MV-4-11 (cell line): ENCODE measurements around the gene SLC24A3.

ENCODE experiments used
- DNase-seq: peaks from one replicate; lab custom pipeline; 2025; lab: John Stamatoyannopoulos, UW

Gene SLC24A3

DNA sequence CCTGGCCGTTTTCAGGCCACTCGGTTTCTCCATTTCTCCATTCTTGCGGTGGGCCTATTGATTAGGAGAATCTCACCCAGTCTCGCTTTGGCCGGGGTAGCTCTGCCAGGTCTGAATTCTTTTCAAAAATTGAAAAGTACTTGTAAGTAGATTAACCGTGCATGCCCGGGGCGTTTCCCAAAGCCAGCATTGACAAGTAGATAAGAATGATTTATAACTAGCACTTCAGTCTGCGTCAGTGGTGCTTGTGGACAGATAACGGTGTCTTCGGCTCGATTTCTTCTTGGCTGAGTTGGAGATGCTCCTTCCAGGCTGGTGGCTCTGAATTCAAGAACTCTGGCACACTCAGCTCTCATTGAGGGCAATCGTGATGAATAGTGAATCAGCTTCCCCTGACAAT lies 29.0 kb downstream of the SLC24A3 start:
- no peak for DNase-seq

DNA sequence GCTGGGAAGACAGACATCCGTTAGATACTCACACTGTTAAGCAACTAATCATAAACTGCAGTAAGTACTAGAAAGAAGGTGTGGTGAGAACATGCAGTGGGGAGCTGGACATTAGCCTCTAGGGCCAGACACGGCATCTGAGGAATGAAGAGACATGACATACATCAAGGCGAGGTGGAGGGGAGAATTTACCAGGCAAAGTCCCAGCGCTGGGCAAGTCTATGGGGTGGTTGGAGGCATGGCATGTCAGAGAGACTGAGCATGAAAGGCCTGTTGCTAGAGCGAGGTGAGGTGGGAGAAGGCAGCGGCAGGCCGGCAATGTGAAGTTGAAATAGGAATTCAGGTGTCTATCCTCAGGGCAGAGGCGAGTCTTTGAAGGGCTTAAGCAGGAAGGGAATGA lies 31.8 kb downstream of the SLC24A3 start:
- DNase-seq: no peak

DNA sequence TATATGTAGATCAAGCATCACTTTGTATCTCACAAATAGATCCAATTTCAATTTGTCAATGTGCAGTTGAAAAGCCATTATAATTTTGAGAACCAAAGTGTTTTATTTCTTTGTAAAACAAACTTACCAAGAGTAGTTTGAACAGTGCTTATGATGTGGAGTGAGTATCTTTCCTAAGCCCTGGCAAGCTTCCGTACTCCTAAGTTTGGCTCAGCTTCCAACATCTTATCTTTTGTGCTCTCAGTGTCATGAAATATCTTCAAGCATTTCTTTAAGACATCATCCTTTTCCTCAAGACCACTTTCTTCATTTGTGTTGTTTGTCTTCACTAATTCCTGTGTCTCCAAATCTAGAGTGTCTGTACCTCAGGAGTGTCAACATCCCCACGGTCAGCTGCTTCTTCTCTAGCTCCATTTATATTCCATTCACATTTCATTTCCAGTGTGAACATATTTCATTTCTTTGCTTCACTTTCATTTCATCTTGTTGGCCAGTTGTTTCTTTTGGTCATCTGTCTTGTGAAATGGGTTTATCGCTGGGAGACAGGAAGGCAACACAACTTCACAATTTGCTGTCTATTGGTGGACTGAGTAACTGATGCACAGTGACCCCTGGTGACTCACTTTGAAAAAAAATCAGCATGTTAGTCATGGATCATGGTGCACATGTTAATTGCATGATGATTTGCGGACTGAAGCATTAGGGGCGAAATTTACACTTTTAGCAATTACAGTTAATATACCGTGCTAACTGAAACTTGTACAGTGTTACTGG lies 36.9 kb downstream of the SLC24A3 start:
- DNase-seq: peak; percentile 73

DNA sequence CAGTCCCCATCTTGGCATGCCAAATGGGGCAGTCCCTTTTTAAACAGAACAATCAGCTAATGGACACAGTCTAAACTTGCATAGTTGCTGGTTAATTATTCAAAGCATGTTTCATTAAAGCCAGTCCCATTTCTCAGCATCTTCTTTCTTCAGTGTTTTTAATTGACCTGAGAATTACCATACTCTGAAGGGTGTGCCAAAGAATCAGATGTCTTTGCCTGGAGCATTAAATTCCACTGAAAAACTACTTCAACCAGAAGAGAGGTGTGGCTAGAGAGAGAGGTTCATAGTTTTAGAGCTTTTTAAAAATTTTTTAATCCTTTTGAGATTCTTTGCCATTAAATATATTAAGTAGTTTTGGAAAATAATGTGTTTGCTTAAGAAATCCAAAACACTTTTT lies 37.9 kb downstream of the SLC24A3 start:
- DNase-seq: no peak

GRCh38 chr20:19251506-19251905 lies 39.1 kb downstream of the SLC24A3 start:
- DNase-seq: no peak

DNA sequence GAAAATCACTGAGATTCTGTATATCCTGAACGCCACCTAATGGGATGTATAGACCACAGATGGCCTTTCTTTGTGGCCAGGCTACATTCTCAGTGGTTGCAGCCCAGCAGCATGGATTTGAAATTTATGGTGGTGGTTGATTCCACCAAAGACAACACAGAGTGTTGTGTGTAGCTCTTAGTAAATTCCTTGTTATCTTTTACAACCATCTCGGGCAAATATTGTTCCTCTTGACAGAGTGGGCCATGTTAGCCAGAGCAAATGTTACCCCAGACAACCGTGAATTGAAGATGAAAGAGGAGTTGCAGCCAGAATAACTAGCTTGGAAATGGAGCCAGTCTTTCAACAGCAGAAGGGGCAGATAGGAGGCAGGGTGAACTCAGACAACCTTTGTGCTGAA lies 39.5 kb downstream of the SLC24A3 start:
- DNase-seq: peak; percentile 25

- DNase-seq: peak; percentile 98
Measured at GRCh38 chr20:19252451-19253120, 40.1 kb downstream of the SLC24A3 start.

DNA sequence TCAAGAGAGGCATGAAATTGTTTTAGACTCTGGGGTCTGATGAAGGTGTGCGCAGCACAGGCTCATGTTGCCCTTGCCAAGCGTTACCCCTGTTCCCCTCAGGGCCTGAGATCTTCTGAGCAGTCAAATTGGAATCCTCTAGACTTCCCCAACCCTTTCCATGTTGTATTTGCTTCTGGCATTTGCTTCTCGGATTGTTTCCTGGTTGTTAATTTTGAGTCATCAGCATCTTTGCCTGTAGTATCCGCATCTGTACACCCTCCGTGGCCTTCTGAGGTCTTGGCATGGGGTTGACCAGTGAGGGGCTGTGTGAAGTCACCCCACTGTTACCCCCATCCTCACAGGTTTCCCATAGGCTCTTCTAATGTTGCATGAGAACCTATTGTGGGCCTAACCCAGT lies 40.9 kb downstream of the SLC24A3 start:
- no peak for DNase-seq

- peak; percentile 9 for DNase-seq
Measured at GRCh38 chr20:19253916-19254820, 41.7 kb downstream of the SLC24A3 start.

DNA sequence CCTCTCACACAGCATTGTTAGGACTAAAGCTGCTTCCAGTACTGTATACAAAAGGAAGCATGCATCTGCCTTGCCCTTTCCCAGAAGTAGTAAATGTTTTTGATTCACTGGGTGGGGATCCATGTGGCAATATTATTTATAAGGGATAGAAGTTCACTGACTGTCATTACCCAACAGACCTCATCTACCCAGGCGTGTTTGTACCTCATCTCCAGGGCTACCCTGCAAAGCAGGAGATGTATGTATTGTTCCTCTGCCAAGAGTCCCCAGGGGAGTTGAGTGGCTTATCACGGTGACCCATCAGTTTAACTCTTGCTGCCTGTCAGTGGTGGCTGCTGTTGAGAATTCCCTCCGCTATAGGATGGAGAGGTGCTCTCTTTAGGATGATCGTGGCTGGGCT lies 42.5 kb downstream of the SLC24A3 start:
- DNase-seq: no peak

DNA sequence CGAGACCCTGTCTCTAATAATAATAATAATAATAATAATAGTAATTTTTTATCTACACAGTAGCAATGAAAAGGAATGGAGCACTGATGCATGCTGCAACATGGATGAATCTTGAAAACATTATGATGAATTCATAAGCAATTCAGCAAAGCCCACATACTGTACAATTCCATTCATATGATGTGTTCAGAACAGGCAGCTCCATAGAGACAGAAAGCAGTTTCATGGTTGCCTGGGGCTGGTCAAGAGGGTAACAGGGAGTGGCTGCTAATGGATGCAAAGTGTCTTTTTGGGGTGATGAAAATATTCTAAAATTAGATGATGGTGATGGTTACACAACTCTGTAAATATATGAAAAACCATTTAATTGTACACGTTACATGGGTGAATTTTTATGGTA lies 43.6 kb downstream of the SLC24A3 start:
- DNase-seq: no peak

- no peak for DNase-seq
Measured at GRCh38 chr20:19256906-19257595, 44.6 kb downstream of the SLC24A3 start.

- DNase-seq: no peak
Measured at GRCh38 chr20:19257865-19258264, 45.4 kb downstream of the SLC24A3 start.

DNA sequence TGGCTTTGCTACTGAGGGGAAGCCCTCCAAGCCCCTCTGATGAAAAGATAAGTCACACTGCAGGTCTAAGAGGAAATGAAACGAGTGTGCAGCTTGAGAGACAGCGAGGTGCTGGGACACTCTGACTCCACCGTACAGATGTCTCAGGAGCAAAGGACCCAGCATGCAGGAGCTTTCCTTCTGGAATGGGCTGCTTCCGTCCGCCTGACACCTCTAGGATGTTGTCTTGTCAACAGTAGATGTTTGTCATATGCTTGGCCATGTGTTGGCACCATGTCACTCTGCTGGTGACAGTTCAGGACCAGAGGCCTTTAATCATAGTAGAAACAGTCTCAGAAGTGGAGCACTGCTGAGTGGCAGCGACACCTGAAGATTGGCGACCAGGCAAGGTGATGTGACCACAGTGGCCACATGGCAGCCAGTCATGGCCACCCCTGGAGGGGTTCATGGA lies 46.7 kb downstream of the SLC24A3 start:
- DNase-seq: peak; percentile 9

DNA sequence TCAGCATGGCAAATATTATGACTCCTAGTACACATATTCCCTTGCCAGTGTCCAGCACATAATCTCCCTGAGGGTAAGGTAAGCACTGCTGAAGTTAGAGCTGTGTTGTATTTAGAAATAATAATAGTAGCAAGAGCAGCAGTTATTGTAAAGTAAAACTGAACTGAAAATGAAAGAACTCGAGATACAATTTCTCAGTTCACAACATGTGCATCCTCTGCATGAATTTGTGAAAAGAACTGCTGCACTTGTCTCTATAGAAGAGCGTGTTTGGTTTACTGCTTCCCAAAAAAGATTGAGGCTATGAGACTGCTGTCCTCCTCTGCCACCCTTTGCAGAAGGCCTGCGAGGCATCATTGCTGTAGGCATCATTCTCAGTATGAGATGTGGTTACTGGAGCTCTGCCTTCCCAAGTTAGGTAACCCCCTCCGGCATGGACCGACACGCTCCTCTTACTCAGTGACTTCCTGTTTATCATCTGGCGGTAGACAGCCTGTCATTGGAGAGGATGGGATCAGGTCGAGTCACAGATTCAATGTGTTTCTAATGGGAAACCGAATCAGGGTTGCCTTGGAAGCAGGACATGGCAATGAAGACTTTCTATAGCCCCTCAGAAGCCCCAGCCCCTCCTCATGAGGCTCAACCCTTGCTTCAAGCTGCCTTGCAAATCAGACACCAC lies 48.1 kb downstream of the SLC24A3 start:
- peak; percentile 73 for DNase-seq

DNA sequence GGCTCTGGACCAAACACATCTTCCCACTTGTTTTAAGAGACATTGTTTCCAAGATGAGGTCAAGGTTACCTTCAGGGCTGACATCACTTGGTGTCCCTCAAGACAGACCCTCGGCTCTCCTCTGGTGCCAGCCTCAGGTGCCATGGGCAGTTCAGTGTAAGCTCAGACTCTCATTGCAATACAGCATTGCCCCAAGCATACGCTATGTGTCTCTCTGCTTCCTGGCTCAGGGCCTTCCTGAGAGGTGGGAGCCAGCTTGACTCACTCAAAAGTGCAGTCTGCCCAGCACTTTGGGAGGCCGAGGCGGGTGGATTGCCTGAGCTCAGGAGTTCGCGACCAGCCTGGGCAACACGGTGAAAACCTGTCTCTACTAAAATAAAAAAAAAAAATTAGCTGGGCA lies 51.7 kb downstream of the SLC24A3 start:
- DNase-seq: no peak

DNA sequence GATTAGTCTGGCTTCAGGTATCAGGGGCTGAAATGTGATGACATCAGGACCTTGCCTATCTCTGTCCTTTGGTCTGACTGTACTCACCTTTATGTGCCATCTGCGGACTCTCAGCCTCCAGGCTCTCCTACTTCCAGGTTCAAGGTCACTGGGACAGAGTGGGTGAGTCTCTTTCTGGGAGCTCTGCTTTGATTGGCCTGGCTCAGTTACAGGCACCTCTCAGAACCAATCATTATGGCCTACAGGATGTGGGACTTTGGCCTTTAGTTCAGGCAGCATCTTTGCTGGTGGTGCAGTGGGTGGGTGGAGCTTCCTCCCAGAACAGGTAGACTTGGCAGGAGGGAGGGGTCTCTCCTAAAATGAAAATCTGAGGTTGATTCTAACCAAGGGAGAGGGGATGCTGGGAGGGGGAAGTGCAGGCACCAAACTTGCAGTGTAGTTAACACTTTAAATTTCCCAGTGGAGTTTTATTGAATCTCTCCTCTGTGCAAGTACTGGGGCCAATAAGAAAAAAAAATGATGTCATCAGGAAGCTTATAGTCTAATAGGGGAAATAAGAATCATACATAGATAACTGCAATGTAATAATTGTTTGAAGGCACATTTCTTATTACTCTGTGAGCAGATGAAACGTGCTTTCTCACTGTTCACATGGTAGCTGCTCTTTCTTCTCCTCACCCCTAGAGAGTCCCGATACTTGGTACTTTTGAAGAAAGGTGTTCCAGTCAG lies 53.4 kb downstream of the SLC24A3 start:
- no peak for DNase-seq

DNA sequence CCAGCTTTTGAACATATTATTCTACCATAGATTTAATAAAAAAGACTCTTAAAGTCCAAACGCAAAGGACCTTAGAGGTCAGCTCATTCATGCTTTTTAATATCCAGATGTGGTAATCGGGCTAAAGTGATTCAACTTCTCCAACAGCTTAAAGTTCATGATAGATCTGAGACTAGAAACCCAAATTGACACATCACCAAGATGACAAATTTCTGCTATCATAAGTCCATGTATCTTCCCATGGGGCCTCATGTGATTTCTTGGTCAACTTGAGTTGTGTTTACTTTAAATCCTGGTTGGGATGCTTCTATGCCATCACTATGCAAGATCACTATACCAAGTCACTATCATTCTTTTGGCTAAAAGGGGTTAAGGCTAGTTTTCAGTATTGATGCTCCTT lies 56.0 kb downstream of the SLC24A3 start:
- DNase-seq: no peak

- DNase-seq: no peak
Measured at GRCh38 chr20:19269737-19270340, 57.4 kb downstream of the SLC24A3 start.
